Heart left ventricle (tissue), 16 donors: Measurements from ENCODE around the gene SLC22A4. TPM values are rescaled to one million over a fixed set of nuclear protein-coding genes. Genes with fewer than 3 reads are reported as not detected.

Experiments
- ATAC-seq, 4 donors: fragments of 200-7000 bp; cut with Tn5 transposase; one replicate each; pipeline ENCODE4 v1.9.1; 2020 to 2022; ENCODE audit warnings: moderate library complexity in 4 of 4, mild to moderate bottlenecking in 3 of 4, moderate number of reproducible peaks in 1 of 4
- DNase-seq, 5 donors: peaks; one replicate each; pipeline ENCODE4 v3.0.0-alpha.2; 2020
- H3K27ac ChIP-seq, 12 donors: fragments of 200-600 bp; sonication (generic) in 4 of 12; one replicate each; pipeline versions ENCODE4 v1.5.0 to v1.8.0; 2016 to 2022; ENCODE audit warnings: mild to moderate bottlenecking in 2 of 12
- H3K27me3 ChIP-seq, 9 donors: fragments of 200-600 bp; sonication (generic) in 2 of 9; one replicate each; pipeline versions ENCODE4 v1.5.1 to v1.8.0; 2016 to 2022; ENCODE audit warnings: mild to moderate bottlenecking in 3 of 9
- H3K36me3 ChIP-seq, 9 donors: fragments of 200-600 bp; sonication (generic) in 2 of 9; one replicate each; pipeline versions ENCODE4 v1.5.0 to v1.8.0; 2018 to 2022; ENCODE audit warnings: mild to moderate bottlenecking in 2 of 9
- H3K4me1 ChIP-seq, 12 donors: fragments of 200-600 bp; sonication (generic) in 4 of 12; one replicate each; pipeline versions ENCODE4 v1.5.0 to v1.8.0; 2016 to 2022; ENCODE audit warnings: mild to moderate bottlenecking in 3 of 12
- H3K4me3 ChIP-seq, 12 donors: fragments of 200-600 bp; sonication (generic) in 4 of 12; one replicate each; pipeline versions ENCODE4 v1.5.0 to v1.8.0; 2017 to 2022; ENCODE audit warnings: mild to moderate bottlenecking in 9 of 12, moderate library complexity in 4 of 12
- H3K9me3 ChIP-seq, 12 donors: fragments of 200-600 bp; sonication (generic) in 4 of 12; one replicate each; pipeline versions ENCODE4 v1.5.0 to v1.8.0; 2016 to 2022; ENCODE audit warnings: mild to moderate bottlenecking in 1 of 12
- POLR2A ChIP-seq, 2 donors: fragments of 450-650 bp; IDR thresholded peaks; one replicate each; pipeline ENCODE4 v1.6.1; 2017; ENCODE audit warnings: antibody characterized with exemption in 2 of 2, mild to moderate bottlenecking in 2 of 2, moderate library complexity in 2 of 2
- WGBS, 4 donors: extraction: QIAGEN DNeasy Blood & Tissue Kit in 2 of 4; methylation state at CpG; one replicate each; pipeline versions ENCODE4 v1.1.5 to v1.1.7; 2013 to 2018; 5-methylcytosine and 5-hydroxymethylcytosine counted together
- intact Hi-C, 10 donors: fragments of 100-400 bp; cut with DNase I; formaldehyde crosslinking; loops; one replicate each; pipeline versions ENCODE4 v1.11.1 to v1.14.2; 2022
- polyA plus RNA-seq, 2 donors: library from polyadenylated mRNA; stranded (reverse); fragments of 200-250 nt; gene quantifications; one replicate each; pipeline ENCODE4 v1.2.3, GENCODE V29; 2013
- total RNA-seq, 9 donors: library from RNA; depleted of rRNA in 2 of 9; stranded (reverse); fragments of >200 nt in 2 of 9; fragmentation: NEBNext Ultra II Directional in 3 of 9; extraction: Animal tissue kit (Norgen Biotek cat#: 25700) in 3 of 9; gene quantifications; one replicate each; pipeline versions ENCODE4 v1.1.0 to v1.2.4, GENCODE V29; 2016 to 2023
- TF ChIP-seq, protein P1 (sequence below), 12 donors: fragments of 200-600 bp; sonication (generic) in 4 of 12; IDR thresholded peaks; one replicate each; pipeline versions ENCODE4 v1.5.0 to v1.8.0; 2018 to 2022; ENCODE audit warnings: antibody characterized with exemption in 12 of 12, mild to moderate bottlenecking in 5 of 12
- donor health status: ischemic (EF 13 %, LVEDD 7.1; RV severe dilation, severe dysfunction).
- donor health status: healthy with polysubstance abuse.
- donor health status: DM: no; HTN: yes; CAD: no.
- donor health status: DM: no; HTN: no; CAD: no.
- donor health status: ischemic (EF 25% LVEDD 6.9; RV normal size, moderate dysfunction).
- donor health status: ischemic (EF 25% LVEDD 5.7; RV mildly dilated, moderate dysfunction).
- donor health status: healthy.
- donor health status: DM: yes; HTN: yes; CAD: no.
- donor health status: ischemic (EF 35%, LVEDD 5.7; RV mildly dilated, moderate dysfunction).
- donor health status: nonischemic (EF 11% LVEDD 7.7; RV severe dilation, severe dysfunction).
- donor health status: DM: yes; HTN: yes; CAD: no.
- donor health status: PGD.
- donor health status: ischemic (EF 29% LVEDD 5.4; RV normal size, mild dysfunction).
- donor health status: nonischemic (EF 23%, LVEDD 6.1; RV moderate dilation, normal function).

The SLC22A4 gene
- total and polyA plus RNA-seq, 11 donors = 0.30 to 4.9 (median 2.2) TPM

- DNase-seq = no peak
- ATAC-seq = no peak
- WGBS, 4 donors = 86 to 96% (median 92%) methylated on average over 1 of the region's 1 CpG
- TF ChIP-seq, protein P1, sequence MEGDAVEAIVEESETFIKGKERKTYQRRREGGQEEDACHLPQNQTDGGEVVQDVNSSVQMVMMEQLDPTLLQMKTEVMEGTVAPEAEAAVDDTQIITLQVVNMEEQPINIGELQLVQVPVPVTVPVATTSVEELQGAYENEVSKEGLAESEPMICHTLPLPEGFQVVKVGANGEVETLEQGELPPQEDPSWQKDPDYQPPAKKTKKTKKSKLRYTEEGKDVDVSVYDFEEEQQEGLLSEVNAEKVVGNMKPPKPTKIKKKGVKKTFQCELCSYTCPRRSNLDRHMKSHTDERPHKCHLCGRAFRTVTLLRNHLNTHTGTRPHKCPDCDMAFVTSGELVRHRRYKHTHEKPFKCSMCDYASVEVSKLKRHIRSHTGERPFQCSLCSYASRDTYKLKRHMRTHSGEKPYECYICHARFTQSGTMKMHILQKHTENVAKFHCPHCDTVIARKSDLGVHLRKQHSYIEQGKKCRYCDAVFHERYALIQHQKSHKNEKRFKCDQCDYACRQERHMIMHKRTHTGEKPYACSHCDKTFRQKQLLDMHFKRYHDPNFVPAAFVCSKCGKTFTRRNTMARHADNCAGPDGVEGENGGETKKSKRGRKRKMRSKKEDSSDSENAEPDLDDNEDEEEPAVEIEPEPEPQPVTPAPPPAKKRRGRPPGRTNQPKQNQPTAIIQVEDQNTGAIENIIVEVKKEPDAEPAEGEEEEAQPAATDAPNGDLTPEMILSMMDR (IDR thresholded peaks at IDR 0.05) = no peak
- no peak for TF ChIP-seq POLR2A (IDR thresholded peaks at IDR 0.05)
- Histone ChIP-seq H3K4me3 (no peak overlapping the region), H3K27me3 (no peaks in the 10 kb centered on the region), H3K36me3 (peaks cover 0 to 5% (median under 1%) of the 10 kb centered on the region in 9 donors), H3K4me1 (peaks cover 0 to 34% (median 10%) of the 10 kb centered on the region in 12 donors), H3K9me3 (peaks cover 0 to 5% (median 0%) of the 10 kb centered on the region in 12 donors), H3K27ac (peak overlapping the region in 1 of 12 donors; percentile 78)
- intact Hi-C loops = no loop called here
These were observed 60.4 kb downstream of the SLC22A4 start for GRCh38 chr5:132354381-132355139.

DNA sequence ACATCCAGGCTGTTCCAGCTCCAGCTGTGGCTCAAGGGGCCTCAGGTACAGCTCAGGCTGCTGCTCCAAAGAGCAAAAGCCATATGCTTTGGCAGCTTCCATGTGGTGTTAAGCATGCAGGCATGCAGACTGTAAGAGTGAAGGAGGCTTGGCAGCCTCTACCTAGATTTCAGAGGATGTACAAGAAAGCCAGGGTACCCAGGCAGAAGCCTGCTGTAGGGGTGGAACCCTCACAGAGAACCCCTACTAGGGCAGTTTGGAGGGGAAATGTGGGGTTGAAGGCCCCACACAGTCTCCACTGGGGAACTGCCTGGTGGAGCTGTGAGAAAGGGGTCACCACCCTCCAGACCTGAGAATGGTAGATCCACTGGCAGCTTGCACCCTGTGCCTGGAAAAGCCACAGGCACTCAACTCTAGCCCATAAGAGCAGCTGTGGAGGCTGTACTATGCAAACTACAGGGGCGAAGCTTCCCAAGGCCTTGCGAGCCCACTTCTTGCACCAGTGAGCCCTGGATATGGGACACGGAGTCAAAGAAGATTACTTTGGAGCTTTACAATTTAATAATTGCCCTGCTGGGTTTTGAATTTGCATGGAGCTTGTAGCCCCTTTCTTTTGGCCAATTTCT lies 61.1 kb downstream of the SLC22A4 start:
- intact Hi-C loops = no loop called here
- no peaks in the 10 kb centered on the region for H3K9me3 ChIP-seq
- H3K27me3 ChIP-seq = no peaks in the 10 kb centered on the region
- DNase-seq (no peak), ATAC-seq (no peak)
- H3K4me3 ChIP-seq = no peak overlapping the region
- TF ChIP-seq, protein P1 (IDR thresholded peaks at IDR 0.05) = no peak
- TF ChIP-seq POLR2A (IDR thresholded peaks at IDR 0.05) = no peak
- peaks cover 0 to 4% (median 0%) of the 10 kb centered on the region in 9 donors for H3K36me3 ChIP-seq
- peak overlapping the region in 1 of 12 donors; percentile 78 for H3K27ac ChIP-seq
- WGBS, 4 donors = 97 to 100% (median 100%) methylated on average over 3 of the region's 3 CpGs
- peaks cover 0 to 34% (median 10%) of the 10 kb centered on the region in 12 donors for H3K4me1 ChIP-seq

DNA sequence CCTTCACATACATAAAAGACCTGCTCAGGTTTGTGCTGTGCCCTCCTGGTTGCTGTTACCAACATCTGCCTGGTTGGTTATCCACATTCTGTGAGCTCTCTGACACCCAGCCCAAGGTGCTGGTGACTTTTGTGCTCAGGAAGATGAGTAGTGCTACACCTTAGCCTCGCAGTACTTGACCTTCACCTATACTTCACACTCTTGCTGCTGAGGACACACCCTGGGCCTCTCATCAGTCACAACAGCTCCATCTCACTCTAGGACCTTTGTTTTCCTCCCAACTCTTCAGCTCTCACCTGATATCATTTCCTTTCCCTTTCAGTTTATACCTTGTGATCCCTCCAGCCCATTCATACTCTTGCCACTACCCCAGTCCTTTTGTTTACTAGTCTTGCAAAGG lies 64.6 kb downstream of the SLC22A4 start:
- no peak for DNase-seq
- Histone ChIP-seq H3K4me3 (no peak overlapping the region), H3K9me3 (no peaks in the 10 kb centered on the region), H3K27me3 (no peaks in the 10 kb centered on the region), H3K36me3 (peaks cover 0 to 4% (median 0%) of the 10 kb centered on the region in 9 donors), H3K27ac (peak overlapping the region in 9 of 12 donors; percentile 23 to 83 (median 68)), H3K4me1 (peaks cover 0 to 42% (median 18%) of the 10 kb centered on the region in 12 donors)
- intact Hi-C loops = no loop called here
- TF ChIP-seq POLR2A (IDR thresholded peaks at IDR 0.05) = no peak
- TF ChIP-seq, protein P1 (IDR thresholded peaks at IDR 0.05) = no peak
- WGBS, 4 donors = 80 to 93% (median 83%) methylated on average over 1 of the region's 1 CpG
- ATAC-seq = no peak

- 92 to 95% (median 94%) methylated on average over 2 of the region's 2 CpGs for WGBS, 4 donors
- intact Hi-C loops = loop anchor here in 5 of 10 donors (2.0 to 10.0 kb wide), 3 partner anchors 67 to 70 kb away; partner anchors contain the start of gene SLC22A4 (in 5 of the 5)
- Histone ChIP-seq H3K4me1 (peaks cover 0 to 41% (median 17%) of the 10 kb centered on the region in 12 donors), H3K9me3 (no peaks in the 10 kb centered on the region), H3K27ac (peak overlapping the region in 4 of 12 donors; percentile 81 to 92 (median 86)), H3K27me3 (no peaks in the 10 kb centered on the region), H3K36me3 (peaks cover 0 to 6% (median 0%) of the 10 kb centered on the region in 9 donors), H3K4me3 (no peak overlapping the region)
- DNase-seq (no peak), ATAC-seq (no peak)
- TF ChIP-seq, protein P1 (IDR thresholded peaks at IDR 0.05) = no peak
- no peak for TF ChIP-seq POLR2A (IDR thresholded peaks at IDR 0.05)
These were observed 67.9 kb downstream of the SLC22A4 start for GRCh38 chr5:132362086-132362485.
